AG04450 (cell line): Measurements from ENCODE around the gene ABR. TPM values are rescaled to one million over a fixed set of nuclear protein-coding genes. Genes with fewer than 3 reads are reported as not detected.

Experiments
- CTCF ChIA-PET: fragments of 300-600, 350-600 bp; formaldehyde crosslinking; extraction: SDS; loops from one replicate; lab custom pipeline; 2022; ENCODE audit warnings: antibody characterized with exemption, inconsistent platforms; lab: Charles Lee
- POLR2A ChIA-PET: fragments of 350-600 bp; formaldehyde crosslinking; extraction: SDS; loops from one replicate; lab custom pipeline; 2021; ENCODE audit warnings: antibody characterized with exemption, inconsistent platforms; lab: Yijun Ruan, JAX
- DNase-seq: peaks from one replicate; pipeline ENCODE4 v3.0.0-alpha.2; 2011; ENCODE audit warnings: low read depth, low spot score
- H3K27ac ChIP-seq: one replicate; pipeline ENCODE4 v1.5.1; 2012; ENCODE audit warnings: low read depth, low read length, control low read depth
- H3K27me3 ChIP-seq: one replicate; pipeline ENCODE4 v1.6.0; 2012; ENCODE audit warnings: low read length; ENCODE audit not compliant: control insufficient read depth, insufficient read depth
- H3K4me3 ChIP-seq: 2 replicates; pipeline ENCODE4 v1.5.1; 2011; ENCODE audit warnings: mild to moderate bottlenecking, low read depth, low read length, control low read depth
- H3K9me3 ChIP-seq: 2 replicates; pipeline ENCODE4 v1.5.1; 2012; ENCODE audit warnings: low read length; ENCODE audit not compliant: control insufficient read depth, insufficient read depth
- CTCF ChIP-seq: IDR thresholded peaks from 2 replicates; pipeline ENCODE4 v1.5.1; 2011; ENCODE audit warnings: low read depth, low read length, control low read depth, inconsistent platforms
- polyA plus RNA-seq: library from polyadenylated mRNA; depleted of rRNA; stranded (reverse); fragments of >200 nt; gene quantifications from 2 replicates; pipeline ENCODE4 v1.2.3, GENCODE V29; 2011

The ABR gene
- polyA plus RNA-seq, 1 experiment = 64.3 TPM

DNA sequence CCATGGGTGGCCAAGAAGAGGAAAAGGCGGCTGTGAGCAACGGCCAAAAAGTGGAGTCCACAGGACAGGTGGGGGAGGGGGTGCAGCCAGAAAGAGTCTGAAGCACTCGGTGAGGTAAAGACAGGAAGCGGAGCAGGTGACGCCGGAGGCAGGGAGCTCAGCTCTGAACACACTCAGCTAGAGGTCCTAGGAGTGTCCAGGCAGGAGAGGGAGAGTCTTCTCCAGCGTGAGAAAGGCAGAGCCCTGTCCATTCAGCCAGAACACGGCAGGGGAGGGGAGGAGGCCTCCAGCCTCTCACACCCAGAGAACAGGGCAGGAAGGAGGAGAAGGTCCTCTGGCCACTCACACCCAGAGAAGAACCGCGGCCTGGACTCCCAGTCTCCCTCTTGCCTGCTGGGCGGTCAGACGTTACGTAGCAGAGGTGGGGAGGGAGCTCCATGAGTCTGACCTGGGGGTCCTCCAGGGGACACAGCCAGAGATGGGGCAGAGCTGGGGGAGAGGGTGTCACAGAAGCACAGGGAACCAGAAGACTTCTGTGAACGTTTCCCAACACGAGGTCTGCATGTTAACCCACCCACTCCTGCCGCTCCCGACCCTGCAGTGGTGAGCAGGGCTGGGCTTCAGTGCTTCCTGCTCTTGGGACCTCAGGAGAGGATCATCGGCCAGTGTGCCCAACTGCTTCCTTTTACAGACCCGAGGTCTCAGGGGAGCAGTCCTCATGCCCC lies 89.2 kb downstream of the ABR start:
- no peak overlapping the region for H3K27ac ChIP-seq
- H3K9me3 ChIP-seq = no peaks in the 10 kb centered on the region; the same call in 1 of the 2 replicates
- CTCF ChIA-PET = no interaction called here
- H3K4me3 ChIP-seq = no peak overlapping the region
- no peak for TF ChIP-seq CTCF
- no peak for DNase-seq
- POLR2A ChIA-PET = no interaction called here
- no peaks in the 10 kb centered on the region for H3K27me3 ChIP-seq

GRCh38 chr17:1089915-1090314 lies 89.9 kb downstream of the ABR start:
- no peak overlapping the region for H3K4me3 ChIP-seq
- no peak for DNase-seq
- POLR2A ChIA-PET = no interaction called here

DNA sequence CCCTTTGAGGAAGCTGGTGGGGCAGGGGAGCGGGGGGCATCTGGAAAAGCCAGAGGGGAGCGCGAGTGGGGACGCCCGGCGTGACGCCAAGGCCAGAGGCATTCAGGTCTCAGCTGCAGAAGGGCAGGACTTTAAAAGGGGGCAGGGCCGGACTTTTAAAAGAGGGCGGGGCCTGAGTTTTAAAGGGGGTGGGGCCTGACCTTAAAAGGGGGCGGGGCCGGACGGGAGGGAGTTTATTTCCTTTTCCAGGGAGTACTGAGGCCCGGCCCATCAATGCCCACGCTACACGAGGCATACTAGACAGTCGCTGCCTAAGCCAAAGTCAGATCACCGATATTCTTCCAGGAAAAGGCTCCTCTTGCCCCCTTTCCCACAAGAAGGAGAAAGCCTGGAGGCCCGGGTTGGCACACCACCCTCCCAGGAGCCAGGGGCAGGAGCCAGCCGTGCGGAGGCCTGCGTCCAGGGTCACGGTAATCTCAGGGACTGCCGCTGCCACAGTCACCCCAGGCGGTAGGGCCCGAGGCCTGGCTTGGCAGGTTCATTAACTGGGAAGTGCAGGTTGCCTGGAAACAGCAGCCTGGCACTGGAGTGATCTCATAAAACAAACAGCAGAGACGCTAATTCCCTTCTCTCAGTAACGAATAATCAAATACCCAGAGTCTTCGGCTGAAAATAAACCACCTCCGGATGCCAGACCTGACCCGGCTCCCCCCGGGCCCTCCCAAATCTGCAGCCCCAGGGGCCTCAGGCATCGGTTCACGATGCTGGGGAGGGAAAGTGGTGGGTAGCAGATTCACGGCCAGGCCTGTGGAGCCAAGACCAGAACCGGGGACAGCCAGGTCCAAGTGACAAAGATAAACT lies 92.2 kb downstream of the ABR start:
- no peak overlapping the region for H3K27ac ChIP-seq
- no peaks in the 10 kb centered on the region for H3K27me3 ChIP-seq
- ChIA-PET POLR2A (no interaction called here), CTCF (no interaction called here)
- H3K4me3 ChIP-seq = no peak overlapping the region
- DNase-seq = no peak
- H3K9me3 ChIP-seq = no peaks in the 10 kb centered on the region; the same call in 1 of the 2 replicates
- no peak for TF ChIP-seq CTCF

More at GRCh38 chr17:1089915-1090314, 89.9 kb downstream of the ABR start:
- CTCF ChIA-PET = no interaction called here
- H3K9me3 ChIP-seq = no peaks in the 10 kb centered on the region; the same call in 1 of the 2 replicates
- H3K27me3 ChIP-seq = no peaks in the 10 kb centered on the region
- H3K27ac ChIP-seq = no peak overlapping the region
- no peak for TF ChIP-seq CTCF

GRCh38 chr17:1083451-1084187 lies 96.2 kb downstream of the ABR start:
- CTCF ChIA-PET = no interaction called here
- Histone ChIP-seq H3K4me3 (no peak overlapping the region), H3K27me3 (no peaks in the 10 kb centered on the region), H3K27ac (no peak overlapping the region), H3K9me3 (no peaks in the 10 kb centered on the region; the same call in 1 of the 2 replicates)
- POLR2A ChIA-PET = interaction anchor here (0.6 kb wide), 2 partner anchors 27 to 404 kb away, joined by 3 read pairs; no protein-coding TSS in a partner anchor
- DNase-seq = no peak
- no peak for TF ChIP-seq CTCF
